D721Med (cell line): ENCODE results near the gene TNIK.

ENCODE experiments used
- DNase-seq: peaks from one replicate; pipeline ENCODE4 v3.0.0; 2011; ENCODE audit warnings: low spot score; ENCODE audit not compliant: insufficient read length
- FAIRE-seq: peaks from 2 replicates; lab custom pipeline; 2011; peaks lifted over from hg19 to GRCh38; lab: Jason Lieb, UNC
- CTCF ChIP-seq: IDR thresholded peaks from 2 replicates; pipeline ENCODE4 v1.5.1; 2012; ENCODE audit warnings: mild to moderate bottlenecking, control low read depth; ENCODE audit not compliant: insufficient read depth; ENCODE audit errors: missing control alignments

The TNIK gene

GRCh38 chr3:171240504-171240835, 219.7 kb downstream of the TNIK start:
- DNase-seq = no peak
- no peak for TF ChIP-seq CTCF
- FAIRE-seq = no peak

GRCh38 chr3:171239757-171240503, 220.3 kb downstream of the TNIK start:
- TF ChIP-seq CTCF = no peak
- FAIRE-seq = no peak
- DNase-seq = no peak

GRCh38 chr3:171237009-171237385, 223.2 kb downstream of the TNIK start:
- DNase-seq = no peak
- FAIRE-seq = no peak
- TF ChIP-seq CTCF = no peak

- FAIRE-seq (no peak), DNase-seq (no peak)
- TF ChIP-seq CTCF = no peak
These were observed 223.8 kb downstream of the TNIK start for GRCh38 chr3:171236265-171237008.

GRCh38 chr3:171234298-171235010, 225.8 kb downstream of the TNIK start:
- FAIRE-seq (no peak), DNase-seq (no peak)
- no peak for TF ChIP-seq CTCF

- no peak for TF ChIP-seq CTCF
- FAIRE-seq = no peak
- DNase-seq = no peak
These were observed 228.8 kb downstream of the TNIK start for GRCh38 chr3:171231361-171231760.
